ENCODE measurements around the gene HBEGF.

Gene HBEGF

DNA sequence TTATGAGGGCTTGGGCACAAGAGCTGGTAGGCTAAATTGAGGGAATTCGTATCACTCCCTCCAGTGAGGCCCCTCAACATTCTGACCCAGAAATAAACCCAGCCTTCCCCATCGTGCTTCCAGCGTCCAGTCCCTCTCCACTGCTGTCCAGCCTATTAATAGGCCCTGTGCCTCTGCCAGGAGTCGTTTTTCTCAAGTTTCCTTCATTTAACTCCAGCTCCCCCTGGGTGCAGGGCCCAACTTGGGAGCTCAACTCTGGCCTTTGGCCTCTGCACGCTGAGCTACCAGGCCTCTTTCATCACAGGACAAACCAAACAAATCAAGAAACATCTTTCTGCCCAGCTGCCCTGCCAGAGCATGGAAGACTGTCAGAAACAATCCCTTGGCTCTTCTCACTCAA, 10.0 kb downstream of the HBEGF start:
- no peak for DNase-seq (ENCODE audit: low read depth)

DNA sequence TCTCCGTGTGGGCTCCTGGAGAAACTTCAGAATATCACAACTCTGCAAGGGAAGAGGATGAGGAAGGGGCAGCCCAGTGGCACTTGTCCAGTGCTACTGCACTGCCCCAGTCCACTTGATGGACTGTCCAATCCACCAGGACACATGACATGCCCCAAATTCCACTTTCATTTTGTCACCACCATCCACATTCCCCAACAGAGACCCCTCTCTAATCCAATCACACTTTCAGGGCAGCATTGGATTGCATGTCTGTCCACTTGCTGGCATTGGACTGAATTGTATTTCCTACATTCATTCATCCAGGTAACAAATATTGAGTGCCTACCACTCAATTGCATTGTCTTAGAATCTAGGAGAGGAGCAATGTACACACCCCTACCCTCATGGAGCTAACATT, 14.8 kb downstream of the HBEGF start:
- DNase-seq (ENCODE audit: low read depth) = no peak

DNA sequence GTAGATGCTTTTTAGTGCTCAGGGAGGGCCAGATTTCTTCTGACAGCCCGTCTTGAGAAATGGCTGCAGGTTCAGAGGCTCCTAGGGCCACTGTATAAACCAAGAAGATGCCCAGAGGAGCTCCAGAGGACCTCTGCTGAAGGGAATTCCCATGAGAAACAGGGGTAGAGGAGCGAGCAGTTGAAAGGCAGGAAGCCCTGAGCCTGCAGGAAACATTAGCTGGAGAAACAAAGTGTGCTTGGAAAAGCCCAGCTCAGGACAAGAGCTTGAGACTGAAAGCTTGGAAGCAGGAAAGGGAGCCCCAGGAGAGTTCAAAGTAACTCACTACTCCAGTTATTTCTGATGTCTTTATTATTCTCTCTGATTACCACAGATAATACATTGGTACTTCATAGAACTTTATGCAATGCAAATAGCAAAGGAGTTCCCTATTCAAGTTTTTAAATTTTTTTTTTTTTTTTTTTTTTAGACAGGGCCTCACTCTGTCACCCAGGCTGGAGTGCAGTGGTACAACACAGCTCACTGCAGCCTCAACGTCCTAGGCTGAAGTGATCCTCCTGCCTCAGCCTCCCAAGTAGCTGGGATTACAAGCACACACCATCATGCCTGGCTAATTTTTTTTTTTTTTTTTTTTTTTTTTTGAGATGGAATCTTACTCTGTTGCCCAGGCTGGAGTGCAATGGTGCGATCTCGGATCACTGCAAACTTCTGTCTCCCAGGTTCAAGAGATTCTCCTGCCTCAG, 16.5 kb downstream of the HBEGF start:
- DNase-seq (ENCODE audit: low read depth) = no peak

DNA sequence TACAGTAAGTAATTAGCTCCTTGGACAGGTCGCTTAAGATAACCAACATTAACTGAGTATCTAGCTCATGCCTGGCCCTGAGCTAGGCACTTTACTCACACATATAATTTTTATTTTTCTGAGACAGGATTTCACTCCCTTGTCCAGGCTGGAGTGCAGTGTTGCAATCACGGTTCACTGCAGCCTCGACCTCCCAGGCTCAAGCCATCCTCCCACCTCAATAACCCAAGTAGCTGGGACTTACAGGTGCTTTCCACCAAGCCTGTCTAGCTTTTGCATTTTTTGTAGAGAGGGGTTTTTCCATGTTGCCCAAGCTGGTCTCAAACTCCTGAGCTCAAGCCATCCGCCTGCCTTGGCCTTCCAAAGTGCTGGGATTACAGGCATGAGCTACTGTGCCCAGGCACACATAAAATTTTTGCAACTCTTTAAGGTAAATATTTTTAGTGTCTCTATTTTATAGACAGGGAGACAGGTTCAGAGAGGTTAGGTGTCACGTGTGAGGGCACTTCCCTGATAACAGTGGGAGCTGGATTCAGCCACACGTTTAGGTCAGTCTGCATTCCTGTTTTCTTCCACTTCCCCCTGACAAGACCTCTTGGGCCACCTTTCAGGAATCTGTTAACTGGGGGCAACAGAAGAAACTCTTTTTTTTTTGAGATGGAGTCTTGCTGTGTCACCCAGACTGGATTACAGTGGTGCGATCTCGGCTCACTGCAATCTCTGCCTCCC, 18.2 kb downstream of the HBEGF start:
- no peak for DNase-seq (ENCODE audit: low read depth)

DNA sequence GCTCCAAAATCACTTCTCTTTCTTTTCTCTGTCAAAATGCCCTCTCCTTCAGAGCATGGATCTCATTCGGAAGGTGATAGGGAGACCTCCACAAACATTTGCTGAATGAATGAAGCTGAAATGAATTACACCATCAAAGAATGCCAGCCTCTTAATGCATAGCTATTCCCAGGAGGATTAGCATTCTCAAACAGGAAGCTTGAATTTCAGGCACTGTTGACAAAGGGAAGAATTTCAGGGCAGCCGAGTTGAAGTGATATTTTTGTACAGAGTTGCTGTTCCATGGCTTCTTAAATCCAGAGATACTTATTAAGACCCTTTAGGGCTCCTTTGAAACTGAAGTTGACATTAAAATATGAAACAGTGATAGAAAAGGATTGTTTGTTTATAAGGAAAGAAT, 18.8 kb downstream of the HBEGF start:
- DNase-seq (ENCODE audit: low read depth) = no peak

DNA sequence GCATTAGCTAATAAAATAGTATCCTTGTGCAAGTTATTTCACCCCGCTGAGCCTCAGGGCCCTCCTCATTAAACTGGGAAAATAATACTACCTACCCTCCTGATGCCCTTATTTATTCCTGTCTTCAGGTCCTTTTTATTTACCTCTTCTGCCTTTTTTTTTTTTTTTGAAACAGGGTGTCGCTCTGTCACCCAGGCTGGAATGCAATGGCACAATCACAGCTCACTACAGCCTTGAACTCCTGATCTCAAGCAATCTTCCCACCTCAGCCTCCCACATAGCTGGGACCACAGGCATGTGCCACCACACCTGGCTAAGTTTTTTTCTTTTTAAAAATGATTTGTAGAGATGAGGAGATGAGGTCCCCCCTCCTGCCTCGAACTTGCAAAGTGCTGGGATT, 20.9 kb downstream of the HBEGF start:
- DNase-seq (ENCODE audit: low read depth) = no peak

DNA sequence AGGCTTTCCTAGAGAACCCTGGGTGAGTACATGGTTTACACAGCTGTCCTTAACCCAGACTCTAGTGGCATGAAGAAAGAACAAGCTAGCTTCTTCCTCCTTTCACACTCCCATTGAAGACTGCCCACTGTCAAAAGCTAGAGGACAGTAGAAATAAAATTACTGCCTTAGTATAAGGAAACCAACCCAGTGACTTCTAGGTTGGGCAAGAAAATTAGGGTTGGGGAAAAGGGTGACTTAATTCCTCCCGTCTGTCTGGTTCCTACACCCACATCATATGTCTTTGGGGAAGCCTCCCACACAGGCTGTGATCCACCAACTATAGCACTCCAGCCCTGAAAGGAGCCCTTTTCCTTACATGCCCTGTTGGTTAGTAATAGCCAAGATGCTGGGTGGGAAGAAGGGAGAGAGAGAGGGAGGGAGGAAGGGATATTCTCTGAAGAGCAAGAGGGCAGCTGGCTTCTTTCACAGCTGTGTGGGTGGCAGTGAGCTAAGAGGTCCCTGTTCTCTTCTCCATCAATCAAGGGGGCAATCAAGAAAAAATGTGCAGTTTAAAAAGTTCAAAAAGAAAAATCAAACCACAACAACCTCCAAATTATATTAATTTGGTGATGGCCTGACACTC, 21.7 kb downstream of the HBEGF start:
- DNase-seq (ENCODE audit: low read depth) = peak; percentile 55

DNA sequence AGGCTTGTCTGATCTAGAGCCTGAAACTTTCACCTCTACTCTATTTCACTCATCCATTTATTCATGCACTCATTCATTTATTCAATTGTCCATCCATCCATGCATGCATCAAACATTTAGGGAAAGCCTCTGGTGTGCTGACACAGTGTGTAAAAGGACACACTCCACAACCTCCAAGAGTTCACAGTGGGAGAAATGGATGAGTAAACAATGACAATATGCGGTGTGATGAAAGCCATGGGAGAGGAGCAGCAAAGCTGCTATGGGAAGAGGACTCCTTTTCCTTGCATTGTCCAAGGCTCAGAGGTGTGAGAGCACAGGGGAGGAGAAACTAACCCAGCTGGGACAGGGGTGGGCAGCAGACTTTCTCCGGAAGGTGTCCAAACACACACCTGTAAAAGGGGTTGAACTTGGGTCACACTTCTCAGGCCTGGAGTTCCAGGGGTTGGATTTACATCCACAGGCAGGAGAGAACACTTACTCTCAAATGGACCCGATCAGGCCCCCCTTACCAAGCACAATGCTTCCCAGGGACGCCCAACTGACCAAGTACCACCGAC, 22.3 kb downstream of the HBEGF start:
- no peak for DNase-seq (ENCODE audit: low read depth)

DNA sequence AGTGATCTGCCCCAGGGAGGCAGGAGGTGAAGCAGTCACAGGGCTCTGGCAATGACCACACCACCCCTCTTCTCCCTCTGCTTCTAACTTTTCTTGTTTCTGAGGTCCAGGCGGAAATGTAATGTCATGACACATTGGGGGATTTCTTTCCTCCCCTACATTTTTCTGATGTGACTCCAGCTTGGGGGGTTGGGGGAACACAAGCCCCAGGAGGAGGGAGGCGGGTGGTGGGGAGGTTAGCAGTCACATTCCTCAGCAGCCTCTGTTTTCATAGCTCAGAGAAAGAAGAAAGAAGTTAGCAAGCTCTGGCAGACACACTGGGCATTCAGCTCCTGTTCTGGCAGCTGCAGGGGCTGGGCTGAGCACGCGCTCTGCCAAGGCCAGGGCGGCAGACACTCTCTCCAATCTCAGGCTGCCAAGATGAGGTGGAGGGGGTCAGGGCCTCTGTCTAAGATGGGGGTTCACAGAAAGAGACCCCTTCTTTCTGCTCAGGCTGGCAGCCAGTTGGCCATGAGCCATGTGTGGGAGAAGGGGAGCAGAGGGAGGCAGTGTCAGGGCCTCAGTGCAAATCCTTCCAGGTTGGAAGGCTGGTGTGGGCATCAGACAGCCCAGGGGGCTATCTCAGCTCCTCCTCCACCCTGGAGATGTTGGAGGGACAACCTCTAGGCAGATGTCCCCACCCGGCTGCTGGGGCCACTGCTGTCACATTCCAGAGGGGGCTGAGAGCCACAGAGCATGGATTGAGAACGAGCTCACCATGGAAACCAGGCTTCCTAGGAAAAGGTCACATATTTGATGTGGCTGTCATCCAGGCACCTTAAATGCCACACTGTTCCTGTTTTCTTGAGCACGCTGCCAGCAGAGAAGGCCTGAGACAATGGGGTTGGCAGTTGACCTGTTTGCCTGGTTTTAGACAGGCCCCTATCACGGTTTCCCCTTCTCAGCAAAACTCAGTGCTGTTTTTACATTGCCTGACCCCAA, 23.4 kb downstream of the HBEGF start:
- peak; percentile 93 for DNase-seq (ENCODE audit: low read depth)

DNA sequence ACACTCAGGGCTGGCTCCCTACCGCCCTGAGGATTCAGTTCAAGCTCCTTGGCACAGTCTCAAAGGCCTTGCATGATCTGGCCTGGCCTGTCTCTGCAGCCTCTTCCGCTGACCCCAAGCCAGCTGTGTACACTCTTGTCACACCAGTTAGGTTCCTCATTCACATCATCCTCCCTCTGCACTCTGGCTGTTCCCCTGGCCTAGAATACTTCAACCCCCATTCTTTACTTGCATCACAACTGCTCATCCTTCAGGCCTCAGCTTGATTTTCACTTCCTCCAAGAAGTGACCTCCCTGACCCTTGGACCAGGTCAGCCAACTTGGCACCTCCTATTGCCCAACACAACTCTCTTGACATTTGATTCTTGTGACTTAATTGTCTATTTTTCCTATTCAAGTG, 24.6 kb downstream of the HBEGF start:
- DNase-seq (ENCODE audit: low read depth) = no peak

DNA sequence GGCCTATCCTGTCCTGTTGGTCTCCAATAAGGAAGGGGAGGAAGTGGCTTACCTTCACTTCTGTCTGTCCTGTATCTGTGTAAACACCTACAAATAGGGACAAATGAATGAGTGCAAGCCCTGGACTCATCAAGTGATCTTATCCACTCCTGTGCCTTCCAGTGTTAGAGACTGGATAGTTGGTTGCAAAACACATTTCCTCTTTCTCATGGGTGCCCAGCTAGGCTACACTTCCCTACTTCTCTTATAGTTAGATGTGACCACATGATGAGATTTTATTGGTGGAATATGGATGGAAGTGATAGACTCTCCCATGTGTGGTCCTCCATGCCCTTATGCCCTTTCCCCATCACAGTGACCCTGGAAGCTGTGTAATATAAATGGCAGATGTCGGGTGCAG, 26.6 kb downstream of the HBEGF start:
- DNase-seq (ENCODE audit: low read depth) = no peak

DNA sequence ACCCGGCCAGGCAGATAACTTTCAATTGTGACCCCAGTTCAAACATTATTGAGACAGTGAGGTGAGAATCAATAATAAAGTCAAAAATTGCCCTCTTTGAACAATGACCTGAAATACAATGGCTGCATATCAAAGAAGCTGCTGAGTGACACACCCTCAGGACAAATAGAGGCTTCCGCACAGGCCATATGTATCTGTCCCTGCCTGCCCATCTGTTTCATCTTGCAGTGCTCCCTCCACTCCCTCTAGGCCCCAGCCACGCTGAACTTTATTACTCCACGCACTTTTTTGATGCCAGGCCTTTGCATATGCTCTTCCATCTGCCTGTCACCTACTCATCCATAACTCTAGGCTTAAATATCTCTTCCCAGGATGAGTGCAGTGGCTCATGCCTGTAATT, 27.6 kb downstream of the HBEGF start:
- no peak for DNase-seq (ENCODE audit: low read depth)

DNA sequence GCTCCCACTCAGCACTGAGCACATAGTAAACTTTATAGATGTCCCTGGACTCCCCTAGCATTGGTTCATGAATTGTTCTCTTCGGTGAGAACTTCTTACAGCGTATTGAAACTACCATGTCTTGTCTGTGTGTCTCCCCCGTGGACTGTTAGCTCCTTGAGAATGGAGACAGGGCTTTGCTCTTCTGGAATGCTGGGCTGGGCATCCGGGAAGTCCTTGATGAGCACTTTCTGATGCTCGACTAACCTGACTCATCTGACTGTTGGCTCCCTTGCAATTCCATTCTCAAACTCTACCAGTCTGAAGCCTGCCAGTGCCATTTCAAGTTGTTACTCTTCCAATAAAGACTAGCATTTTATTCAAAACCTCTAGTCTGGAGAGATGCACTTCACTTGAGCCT, 28.5 kb downstream of the HBEGF start:
- DNase-seq (ENCODE audit: low read depth) = no peak

DNA sequence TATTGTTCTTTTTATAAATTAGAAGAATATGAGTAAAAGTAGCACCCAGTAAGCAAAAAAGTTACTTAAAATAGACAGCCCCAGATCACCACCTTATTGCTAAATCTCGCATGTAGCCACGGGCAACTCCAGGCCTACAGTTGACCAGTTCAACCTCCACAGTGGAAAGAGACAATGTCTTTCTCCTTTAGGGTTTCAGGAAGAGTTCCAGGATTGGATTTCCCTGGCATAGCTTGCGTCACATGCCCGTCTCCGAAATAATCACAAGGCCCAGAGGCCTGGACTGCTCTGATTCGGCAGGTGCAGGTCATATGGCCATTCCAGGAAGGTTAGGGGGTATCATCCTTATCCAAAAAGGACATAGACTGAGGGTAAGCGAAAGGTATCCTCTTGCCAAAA, 33.6 kb downstream of the HBEGF start:
- no peak for DNase-seq (ENCODE audit: low read depth)

DNA sequence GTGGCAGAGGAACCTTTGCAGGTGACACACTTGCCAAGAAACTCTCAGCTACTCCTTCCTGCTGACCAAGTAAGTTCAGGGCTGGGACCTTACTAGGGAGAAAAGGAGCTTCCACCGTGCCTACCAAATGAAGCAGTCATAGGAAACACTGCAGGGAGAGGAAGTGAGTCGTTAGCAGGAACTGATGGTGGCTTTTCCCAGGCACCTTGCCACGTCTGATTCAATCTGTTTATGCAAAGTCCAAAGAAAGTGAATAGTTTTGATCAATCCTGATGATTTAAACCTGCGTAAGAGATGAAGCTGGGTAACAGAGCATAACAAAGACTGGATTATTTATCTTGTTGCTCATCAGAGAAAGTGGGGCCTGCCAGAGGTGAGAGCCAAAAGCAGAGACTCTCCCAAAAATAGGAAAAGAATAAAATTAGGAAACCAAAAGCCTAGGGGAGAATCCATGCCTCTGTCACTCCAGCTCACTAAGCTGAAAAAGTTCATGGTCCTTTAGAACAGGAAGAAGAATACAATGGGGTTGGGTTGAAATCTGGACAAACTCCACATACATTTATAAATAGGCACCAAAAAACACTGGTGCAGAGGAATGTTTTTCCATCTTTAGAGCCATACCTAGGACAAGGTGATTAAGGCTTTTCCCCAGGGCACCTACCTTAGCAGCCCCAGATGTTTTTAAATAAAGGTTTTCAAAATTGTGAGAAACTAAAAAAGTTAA, 34.2 kb downstream of the HBEGF start:
- DNase-seq (ENCODE audit: low read depth) = peak; percentile 89

DNA sequence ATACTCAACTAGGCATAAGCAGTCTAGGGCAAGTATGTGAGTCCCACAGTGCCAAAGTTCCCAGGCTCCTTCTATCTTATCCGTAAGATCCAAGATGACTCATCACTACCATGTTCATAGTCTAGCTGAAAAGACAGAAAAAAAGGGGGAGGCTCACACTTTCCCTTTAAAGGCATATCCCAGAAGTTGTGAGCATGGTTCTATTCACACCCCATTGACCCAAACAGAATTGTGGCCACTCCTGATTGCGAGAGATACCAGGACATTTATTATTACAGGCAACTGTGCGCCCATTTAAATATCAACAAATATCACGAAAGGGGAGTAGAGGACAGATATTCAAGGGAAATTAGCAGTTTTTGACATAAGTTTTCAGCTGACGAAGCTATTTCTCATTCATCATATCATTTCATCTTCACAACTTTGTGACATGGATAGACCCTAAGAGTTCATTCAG, 35.4 kb downstream of the HBEGF start:
- DNase-seq (ENCODE audit: low read depth) = peak; percentile 85

DNA sequence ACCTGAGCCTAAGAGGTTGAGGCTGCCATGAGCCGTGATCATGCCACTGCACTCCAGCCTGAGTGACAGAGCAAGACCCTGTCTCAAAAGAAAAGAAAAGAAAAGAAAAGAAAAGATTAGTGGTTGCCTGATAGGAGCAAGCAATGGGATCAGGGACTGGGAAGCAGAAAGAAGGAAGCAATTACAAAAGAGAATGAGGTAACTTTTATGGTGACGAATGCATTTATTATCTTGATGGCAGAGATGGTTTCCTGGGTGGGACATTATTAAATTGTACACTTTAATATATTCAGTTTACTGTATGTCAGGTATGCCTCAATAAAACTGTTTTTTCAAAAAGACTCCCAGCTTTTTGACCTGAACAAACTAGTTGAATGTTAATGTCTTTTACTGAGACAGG, 36.0 kb downstream of the HBEGF start:
- DNase-seq (ENCODE audit: low read depth) = no peak

DNA sequence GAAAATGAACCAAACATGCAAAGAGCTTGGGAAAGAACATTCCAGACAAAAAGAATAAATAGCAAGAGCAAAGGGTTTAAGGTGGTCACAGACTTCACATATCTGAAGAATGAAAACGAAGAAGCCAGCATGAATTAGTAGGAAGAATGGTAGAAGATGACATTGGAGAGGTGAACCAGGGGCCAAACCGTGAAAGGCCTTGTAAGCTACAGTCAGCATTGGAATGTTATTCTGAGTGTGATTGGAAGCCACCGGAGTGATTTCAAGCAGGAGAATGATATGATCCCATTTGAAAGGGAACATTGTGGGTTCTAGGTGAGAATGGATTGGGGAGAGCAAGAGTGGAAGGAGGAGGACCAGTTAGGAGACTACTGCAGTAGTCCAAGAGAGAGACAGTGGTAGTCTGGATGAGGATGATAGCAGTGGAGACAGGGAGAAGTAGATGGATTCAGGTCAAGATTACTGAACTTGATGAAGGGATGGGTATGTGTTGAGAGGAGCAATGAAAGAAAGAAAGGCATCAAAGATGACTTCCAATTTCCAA, 36.6 kb downstream of the HBEGF start:
- no peak for DNase-seq (ENCODE audit: low read depth)

DNA sequence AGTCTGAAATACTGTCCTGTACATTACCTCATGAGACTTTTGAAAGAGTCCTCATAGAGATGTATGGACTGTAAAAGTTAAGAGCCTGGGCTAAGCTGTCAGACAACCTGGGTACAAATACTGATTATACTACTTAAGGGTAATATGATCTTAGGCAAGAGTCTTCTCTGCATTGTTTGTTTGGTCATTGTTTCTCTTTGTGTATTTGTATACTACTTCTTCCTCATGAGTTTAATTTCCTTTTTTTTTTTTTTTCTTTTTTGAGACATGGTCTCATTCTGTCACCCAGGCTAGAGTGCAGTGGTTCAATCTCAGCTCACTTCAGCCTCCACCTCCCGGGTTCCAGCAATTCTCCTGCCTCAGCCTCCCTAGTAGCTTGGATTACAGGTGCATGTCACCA, 40.9 kb downstream of the HBEGF start:
- no peak for DNase-seq (ENCODE audit: low read depth)

DNA sequence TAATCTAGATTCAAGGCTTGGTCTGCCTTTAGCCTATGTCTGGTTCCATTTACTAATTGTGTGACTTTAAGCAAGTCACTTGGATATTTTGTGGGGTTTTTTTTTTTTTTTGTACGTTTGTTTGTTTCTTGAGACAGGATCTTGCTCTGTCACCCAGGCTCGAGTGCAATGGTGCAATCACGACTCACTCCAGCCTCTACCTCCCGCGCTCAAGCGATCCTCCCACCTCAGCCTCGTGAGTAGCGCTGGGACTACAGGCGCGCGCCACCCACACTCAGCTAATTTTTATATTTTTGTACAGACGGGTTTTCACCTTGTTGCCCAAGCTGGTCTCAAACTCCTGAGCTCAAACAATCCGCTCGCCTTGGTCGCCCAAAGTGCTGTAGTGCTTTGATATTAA, 42.4 kb downstream of the HBEGF start:
- no peak for DNase-seq (ENCODE audit: low read depth)

Data from non-pigmented ciliary epithelial cell (primary cell).